CD4-positive, alpha-beta T cell treated with Interferon alpha-2 for 1 hour (primary cell): ENCODE measurements around the gene UBR7.
"Not testable (repeated sequence)": the region's sequence is repeated elsewhere in the genome, so short reads cannot be mapped to it uniquely, and the experiment has no call there.

Source experiments
- DNase-seq, 2 donors: peaks; one replicate each; pipeline ENCODE4 v3.0.0-alpha.2; 2020 to 2022

Gene UBR7

GRCh38 chr14:93195316-93195999 lies 11.6 kb upstream of the UBR7 start:
- no peak for DNase-seq

GRCh38 chr14:93199031-93199430 lies 8.0 kb upstream of the UBR7 start:
- no peak for DNase-seq

GRCh38 chr14:93200553-93200952 lies 6.5 kb upstream of the UBR7 start:
- DNase-seq: no peak

- no peak for DNase-seq
These were observed 5.8 kb upstream of the UBR7 start for GRCh38 chr14:93201155-93201704.

GRCh38 chr14:93207468-93208308 lies 632 bp downstream of the UBR7 start:
- peak; percentile 15 to 29 for DNase-seq

GRCh38 chr14:93212432-93212831 lies 5.4 kb downstream of the UBR7 start:
- DNase-seq: no peak

GRCh38 chr14:93214598-93214997 lies 7.5 kb downstream of the UBR7 start:
- DNase-seq: no peak

GRCh38 chr14:93219103-93219726 lies 12.2 kb downstream of the UBR7 start:
- peak; percentile 56 to 71 for DNase-seq

- no peak for DNase-seq
These were observed 13.5 kb downstream of the UBR7 start for GRCh38 chr14:93220509-93220908.

GRCh38 chr14:93223565-93223964 lies 16.5 kb downstream of the UBR7 start:
- DNase-seq: no peak

- DNase-seq: no peak
These were observed 21.5 kb downstream of the UBR7 start for GRCh38 chr14:93228550-93228949.

- DNase-seq: no peak
These were observed 23.5 kb downstream of the UBR7 start for GRCh38 chr14:93230539-93230938.

GRCh38 chr14:93231129-93231979 lies 24.3 kb downstream of the UBR7 start:
- DNase-seq: no peak

GRCh38 chr14:93232159-93232558 lies 25.1 kb downstream of the UBR7 start:
- no peak for DNase-seq

- DNase-seq: not testable (repeated sequence)
These were observed 26.0 kb downstream of the UBR7 start for GRCh38 chr14:93233078-93233477.

- no peak for DNase-seq
These were observed 27.7 kb downstream of the UBR7 start for GRCh38 chr14:93234798-93235197.

GRCh38 chr14:93239869-93240677 lies 33.0 kb downstream of the UBR7 start:
- no peak for DNase-seq

- no peak for DNase-seq
These were observed 33.6 kb downstream of the UBR7 start for GRCh38 chr14:93240678-93241000.

GRCh38 chr14:93245764-93246420 lies 38.8 kb downstream of the UBR7 start:
- DNase-seq: no peak

GRCh38 chr14:93246534-93246933 lies 39.5 kb downstream of the UBR7 start:
- DNase-seq: no peak

- no peak for DNase-seq
These were observed 42.2 kb downstream of the UBR7 start for GRCh38 chr14:93249128-93249831.
